Keratinocyte (primary cell): ENCODE data around the gene ADRB1.

Experiments used
- EZH2 ChIP-seq: IDR thresholded peaks from one replicate; pipeline ENCODE4 v1.6.1; 2012; ENCODE audit warnings: inconsistent platforms, mild to moderate bottlenecking, low read length, moderate library complexity
- TF ChIP-seq, protein P1 (sequence below), 3 experiments: IDR thresholded peaks in 1 of 3; conservative IDR thresholded peaks in 1 of 3; optimal IDR thresholded peaks in 1 of 3; 2 replicates in 2 of 3; 3 replicates in 1 of 3; pipeline versions ENCODE3 to v1.5.1; 2011; ENCODE audit warnings: low read length in 3 of 3, mild to moderate bottlenecking in 3 of 3, moderate library complexity in 2 of 3, control low read depth in 1 of 3, inconsistent platforms in 1 of 3; ENCODE audit not compliant: insufficient read depth in 2 of 3; ENCODE audit errors: extremely low read depth in 1 of 3

DNA sequence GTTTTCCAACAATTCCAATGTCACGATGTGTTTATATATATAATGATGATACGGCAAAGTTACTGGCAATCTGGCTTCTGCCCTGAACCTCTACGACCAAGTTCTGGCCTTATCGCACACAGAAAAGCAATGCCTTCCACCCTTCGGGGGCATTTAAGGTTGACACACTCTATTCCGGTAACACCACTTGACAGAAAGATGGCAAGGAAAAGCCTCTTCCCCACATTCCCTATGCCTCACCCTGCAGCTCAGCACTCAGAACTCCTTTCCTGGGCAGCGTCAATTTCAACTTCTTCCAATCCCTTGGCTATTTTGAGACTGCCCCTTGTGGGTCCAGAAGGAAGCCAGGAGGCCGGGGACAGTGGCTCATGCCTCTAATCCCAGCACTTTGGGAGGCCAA is 2.5 kb upstream of the ADRB1 start:
- TF ChIP-seq, protein P1, sequence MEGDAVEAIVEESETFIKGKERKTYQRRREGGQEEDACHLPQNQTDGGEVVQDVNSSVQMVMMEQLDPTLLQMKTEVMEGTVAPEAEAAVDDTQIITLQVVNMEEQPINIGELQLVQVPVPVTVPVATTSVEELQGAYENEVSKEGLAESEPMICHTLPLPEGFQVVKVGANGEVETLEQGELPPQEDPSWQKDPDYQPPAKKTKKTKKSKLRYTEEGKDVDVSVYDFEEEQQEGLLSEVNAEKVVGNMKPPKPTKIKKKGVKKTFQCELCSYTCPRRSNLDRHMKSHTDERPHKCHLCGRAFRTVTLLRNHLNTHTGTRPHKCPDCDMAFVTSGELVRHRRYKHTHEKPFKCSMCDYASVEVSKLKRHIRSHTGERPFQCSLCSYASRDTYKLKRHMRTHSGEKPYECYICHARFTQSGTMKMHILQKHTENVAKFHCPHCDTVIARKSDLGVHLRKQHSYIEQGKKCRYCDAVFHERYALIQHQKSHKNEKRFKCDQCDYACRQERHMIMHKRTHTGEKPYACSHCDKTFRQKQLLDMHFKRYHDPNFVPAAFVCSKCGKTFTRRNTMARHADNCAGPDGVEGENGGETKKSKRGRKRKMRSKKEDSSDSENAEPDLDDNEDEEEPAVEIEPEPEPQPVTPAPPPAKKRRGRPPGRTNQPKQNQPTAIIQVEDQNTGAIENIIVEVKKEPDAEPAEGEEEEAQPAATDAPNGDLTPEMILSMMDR (optimal IDR thresholded peaks at IDR 0.05 in 1 of 3, IDR thresholded peaks at IDR 0.05 in 1 of 3, conservative IDR thresholded peaks at IDR 0.05 in 1 of 3; ENCODE audit: extremely low read depth in 1 of 3, insufficient read depth in 2 of 3, low read length in 3 of 3) = no peak
- no peak for TF ChIP-seq EZH2
